Activated CD8-positive, alpha-beta memory T cell treated with anti-CD3 and anti-CD28 coated beads, Interleukin-2, amount 50 U/mL, for 4 hours (primary cell): ENCODE data around the gene UGT1A4.
"Not testable (repeated sequence)": the region's sequence is repeated elsewhere in the genome, so short reads cannot be mapped to it uniquely, and the experiment has no call there.

ENCODE experiments used
- DNase-seq: peaks from one replicate; pipeline ENCODE4 v3.0.0-alpha.2; 2020

UGT1A4 gene

DNA sequence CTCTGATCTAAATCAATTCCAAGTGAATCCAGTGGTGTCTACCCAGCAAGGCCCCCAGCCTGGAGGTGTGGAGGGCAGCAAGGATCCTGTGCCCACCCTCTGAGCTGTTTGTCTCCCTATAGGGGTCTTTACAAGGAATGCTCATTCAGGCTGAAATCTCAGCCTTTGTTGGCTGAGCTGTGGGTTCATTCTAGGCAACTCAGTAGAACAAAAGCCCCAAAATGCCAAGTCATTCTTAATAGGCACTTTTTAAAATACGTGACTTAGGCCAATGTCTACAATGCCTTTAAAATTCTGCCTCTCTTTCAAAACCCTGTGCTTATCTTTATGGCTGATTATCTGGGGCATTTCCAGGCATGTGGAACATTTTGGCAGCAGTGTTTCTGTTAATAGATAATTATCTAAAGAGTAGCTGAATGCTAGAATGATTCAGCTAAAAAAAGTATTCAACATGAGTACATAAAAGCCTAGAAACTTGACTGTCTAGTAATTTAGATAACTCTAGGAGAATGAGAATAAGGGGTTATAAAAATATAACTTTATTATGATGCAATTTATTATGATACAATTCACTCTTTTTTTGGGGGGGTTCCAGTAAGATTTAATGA lies 18.4 kb upstream of the UGT1A4 start:
- DNase-seq = no peak

DNA sequence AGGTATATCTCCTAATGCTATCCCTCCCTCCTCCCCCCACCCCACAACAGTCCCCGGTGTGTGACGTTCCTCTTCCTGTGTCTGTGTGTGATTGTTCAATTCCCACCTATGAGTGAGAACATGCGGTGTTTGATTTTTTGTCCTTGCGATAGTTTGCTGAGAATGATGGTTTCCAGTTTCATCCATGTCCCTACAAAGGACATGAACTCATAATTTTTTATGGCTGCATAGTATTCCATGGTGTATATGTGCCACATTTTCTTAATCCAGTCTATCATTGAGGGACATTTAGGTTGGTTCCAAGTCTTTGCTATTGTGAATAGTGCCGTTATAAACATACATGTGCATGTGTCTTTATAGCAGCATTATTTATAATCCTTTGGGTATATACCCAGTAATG lies 17.7 kb upstream of the UGT1A4 start:
- not testable (repeated sequence) for DNase-seq

DNA sequence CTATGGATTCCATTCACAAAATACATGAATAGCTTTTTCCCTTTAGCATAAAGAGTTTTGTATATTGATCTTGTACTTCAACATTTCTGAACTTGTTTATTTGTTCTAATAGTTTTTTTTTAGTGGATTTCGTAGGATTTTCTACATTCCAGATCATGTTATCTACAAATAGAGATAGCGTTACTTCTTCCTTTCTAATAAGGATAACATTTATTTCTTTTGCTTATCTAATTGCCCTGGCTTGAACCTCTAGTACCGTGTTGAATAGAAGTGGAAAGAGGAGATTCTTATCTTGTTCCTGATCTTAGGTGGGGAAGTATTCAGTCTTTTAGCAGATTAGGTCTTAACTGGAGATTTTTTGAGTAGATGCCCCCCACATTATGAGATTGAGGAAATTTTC lies 16.3 kb upstream of the UGT1A4 start:
- DNase-seq = no peak

DNA sequence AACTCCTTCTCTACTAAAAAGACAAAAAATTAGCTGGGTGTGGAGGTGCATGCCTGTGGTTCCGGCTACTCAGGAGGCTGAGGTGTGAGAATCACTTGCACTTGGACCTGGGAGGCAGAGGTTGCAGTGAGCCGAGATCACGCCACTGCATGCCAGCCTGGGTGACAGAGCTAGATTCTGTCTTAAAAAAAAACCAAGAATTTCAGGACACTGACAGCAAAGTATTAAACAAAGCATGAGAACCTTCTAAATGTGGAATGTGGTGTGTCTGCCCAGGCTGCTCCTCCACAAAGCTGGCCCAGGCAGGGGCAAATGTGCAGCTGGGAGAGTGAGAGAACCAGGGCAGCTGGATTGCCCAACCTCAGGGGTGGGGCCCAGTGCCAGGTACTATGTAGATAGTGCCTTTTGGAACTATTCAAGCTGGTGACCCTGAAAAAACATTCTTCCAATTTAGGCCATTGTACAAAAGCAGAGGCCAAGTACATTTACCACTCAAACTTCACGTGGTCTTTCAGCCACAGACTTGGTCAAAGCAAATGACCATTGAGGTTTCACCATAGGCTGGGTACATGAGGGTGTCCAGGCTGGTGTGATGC lies 12.5 kb upstream of the UGT1A4 start:
- no peak for DNase-seq

DNA sequence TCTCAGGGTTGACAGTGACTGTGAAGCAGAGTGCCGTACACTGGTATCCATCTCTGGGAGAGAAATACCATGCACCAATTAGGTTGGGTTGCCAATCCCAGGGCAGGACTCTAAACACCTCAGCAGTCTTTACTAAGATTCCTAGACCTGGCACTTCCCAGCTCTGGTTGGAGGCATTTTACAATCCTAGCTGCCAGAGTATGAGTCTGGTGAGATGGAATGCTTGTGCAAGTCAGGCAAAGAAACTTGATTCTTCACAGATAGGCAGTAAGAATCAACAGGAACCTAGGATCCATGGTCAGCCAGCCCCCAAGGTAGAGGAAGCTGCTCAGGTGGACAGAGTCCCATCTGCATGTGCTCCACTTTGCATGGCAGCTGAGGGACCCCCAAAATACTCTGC lies 11.8 kb upstream of the UGT1A4 start:
- no peak for DNase-seq

DNA sequence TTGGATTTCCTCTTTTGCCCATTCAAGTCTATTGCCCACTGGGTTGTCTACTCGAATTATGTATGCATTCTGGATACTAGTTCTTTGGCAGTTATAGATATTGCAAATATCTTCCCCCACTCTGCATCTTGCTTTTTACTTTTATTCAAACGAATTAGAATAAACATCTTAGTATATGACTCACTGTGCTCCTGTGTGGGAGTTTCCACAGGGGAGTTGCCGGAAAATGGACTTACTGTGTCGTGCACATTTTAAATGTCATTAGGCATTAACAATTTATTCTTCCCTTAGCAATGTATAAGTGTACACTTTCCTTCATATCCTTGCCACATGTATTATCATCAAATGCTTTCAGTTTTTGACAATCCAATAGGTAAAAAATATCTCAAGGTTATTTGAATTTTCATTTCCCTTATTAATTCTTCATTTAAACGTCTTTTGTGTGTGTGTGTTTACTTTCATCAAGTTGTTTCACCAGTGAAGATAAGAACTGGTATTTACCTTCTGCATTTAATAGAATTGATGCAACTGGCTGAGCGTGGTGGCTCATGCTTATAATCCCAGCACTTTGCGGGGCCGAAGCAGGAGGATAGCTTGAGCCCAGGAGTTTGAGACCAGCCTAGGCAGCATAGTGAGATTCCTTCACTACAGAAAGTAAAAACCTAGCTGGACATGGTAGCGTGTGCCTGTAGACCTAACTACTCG lies 10.4 kb upstream of the UGT1A4 start:
- no peak for DNase-seq

DNA sequence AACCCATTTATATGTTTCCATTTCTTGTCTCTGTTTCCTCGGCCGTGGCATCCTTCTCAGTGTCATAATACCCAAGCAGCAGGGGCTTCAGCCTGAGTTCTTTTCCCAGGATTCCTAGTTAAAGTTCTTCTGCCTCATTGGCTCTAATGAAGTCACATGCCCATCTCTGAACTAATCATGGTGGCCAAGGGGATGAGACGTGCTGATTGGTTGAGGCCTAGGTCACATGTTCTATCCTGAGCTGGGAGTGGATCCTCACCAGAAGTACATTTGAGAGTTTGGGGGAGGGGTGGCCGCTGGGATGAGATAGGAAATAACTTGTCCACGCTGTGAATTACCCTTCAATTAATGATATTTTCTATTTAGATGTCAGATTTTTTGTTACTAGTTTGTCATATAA lies 9.6 kb upstream of the UGT1A4 start:
- no peak for DNase-seq

DNA sequence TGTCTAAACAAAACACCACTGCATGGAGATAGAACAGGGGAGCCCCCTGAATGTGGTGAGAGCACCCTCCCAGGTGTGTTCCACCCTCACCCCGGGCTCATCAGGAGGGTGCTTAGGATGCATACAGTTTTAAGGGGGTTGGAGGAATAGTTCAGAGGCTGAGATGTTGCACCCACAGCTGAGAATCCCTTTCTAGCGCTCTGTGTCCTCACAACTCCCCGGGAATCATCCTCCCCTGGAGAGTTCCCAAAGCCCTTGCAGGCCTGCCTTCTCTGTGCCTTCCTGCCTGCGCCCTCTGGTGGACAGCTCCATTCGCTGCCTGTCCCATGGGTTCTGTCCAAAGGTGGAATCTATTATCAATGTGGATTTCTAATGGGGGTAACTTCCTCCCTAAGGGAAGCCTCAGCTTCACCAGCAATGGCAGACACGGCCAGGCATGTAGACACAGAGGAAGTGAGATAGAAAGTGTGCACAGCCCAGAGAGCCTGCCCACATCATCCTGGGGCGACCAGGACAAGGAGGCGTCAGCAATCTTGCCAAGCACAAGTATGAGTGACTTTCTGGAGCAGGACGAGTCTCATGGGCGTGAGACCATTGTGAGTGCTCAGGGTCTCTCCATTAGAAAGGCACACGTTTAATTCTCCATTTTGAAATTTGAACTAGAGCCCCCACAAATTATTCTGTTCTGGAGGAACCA lies 7.1 kb upstream of the UGT1A4 start:
- peak; percentile 68 for DNase-seq

DNA sequence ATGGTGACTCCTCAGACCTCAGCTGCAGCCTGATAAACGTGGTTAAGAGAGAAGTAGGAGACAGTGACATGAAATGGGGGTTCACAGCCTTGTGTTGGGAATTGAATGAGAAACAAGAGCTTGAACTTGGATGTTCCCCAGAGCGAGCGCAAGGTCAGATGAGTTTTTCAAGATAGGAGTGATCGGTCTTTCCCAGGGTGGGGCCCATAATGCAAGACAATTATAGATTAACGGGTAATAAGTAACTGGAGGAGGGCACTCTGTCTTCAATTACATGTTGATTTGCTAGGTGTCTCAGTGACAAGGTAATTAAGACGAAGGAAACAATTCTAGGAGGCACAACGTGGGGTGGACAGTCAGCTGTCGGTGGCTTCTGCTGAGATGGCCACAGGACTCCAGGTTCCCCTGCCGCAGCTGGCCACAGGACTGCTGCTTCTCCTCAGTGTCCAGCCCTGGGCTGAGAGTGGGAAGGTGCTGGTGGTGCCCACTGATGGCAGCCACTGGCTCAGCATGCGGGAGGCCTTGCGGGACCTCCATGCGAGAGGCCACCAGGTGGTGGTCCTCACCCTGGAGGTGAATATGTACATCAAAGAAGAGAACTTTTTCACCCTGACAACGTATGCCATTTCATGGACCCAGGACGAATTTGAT lies 5.8 kb upstream of the UGT1A4 start, which contains the start of gene UGT1A5:
Gene UGT1A5, plus strand, starts transcription at position 297 of the 651 bp plus-strand sequence. Its CDS starts 85 bp downstream, at position 382.
- DNase-seq = no peak

DNA sequence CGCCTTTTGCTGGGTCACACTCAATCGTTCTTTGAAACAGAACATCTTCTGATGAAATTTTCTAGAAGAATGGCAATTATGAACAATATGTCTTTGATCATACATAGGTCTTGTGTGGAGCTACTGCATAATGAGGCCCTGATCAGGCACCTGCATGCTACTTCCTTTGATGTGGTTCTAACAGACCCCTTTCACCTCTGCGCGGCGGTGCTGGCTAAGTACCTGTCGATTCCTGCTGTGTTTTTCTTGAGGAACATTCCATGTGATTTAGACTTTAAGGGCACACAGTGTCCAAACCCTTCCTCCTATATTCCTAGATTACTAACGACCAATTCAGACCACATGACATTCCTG lies 5.3 kb upstream of the UGT1A4 start:
- no peak for DNase-seq

DNA sequence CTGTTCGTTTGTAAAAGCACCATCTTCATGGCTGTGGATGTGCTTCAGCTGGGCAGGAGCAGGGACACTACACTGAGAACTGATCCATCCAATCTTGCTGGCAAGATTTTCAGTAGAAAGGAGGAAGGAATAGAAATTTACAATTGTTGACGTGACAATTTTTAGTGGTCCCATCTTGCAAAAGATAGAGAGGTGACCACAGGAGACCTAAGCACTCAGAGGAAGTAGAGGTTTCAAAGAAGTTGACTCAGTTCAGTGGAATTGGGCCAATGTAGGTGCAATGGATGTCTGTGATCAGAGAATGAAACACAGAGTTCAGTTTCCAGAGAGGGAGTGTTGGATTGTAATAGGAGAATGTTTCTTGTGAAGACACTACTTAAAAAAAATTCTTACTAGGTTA lies 4.4 kb upstream of the UGT1A4 start:
- DNase-seq = no peak

DNA sequence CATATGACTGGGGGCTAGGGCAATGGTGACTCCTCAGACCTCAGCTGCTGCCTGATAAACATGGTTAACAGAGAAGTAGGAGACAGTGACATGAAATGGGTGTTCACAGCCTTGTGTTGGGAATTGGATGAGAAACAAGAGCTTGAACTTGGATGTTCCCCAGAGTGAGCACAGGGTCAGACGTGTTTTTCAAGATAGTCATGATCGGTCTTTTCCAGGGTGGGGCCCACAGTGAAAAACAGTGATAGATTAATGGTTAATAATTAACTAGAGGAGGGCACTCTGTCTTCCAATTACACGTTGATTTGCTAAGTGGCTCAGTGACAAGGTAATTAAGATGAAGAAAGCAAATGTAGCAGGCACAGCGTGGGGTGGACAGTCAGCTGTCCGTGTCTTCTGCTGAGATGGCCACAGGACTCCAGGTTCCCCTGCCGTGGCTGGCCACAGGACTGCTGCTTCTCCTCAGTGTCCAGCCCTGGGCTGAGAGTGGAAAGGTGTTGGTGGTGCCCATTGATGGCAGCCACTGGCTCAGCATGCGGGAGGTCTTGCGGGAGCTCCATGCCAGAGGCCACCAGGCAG lies 10.3 kb downstream of the UGT1A4 start, which contains the start of gene UGT1A3:
Gene UGT1A3, plus strand, starts transcription at position 320 of the 579 bp plus-strand sequence. Its CDS starts 85 bp downstream, at position 405.
- no peak for DNase-seq

DNA sequence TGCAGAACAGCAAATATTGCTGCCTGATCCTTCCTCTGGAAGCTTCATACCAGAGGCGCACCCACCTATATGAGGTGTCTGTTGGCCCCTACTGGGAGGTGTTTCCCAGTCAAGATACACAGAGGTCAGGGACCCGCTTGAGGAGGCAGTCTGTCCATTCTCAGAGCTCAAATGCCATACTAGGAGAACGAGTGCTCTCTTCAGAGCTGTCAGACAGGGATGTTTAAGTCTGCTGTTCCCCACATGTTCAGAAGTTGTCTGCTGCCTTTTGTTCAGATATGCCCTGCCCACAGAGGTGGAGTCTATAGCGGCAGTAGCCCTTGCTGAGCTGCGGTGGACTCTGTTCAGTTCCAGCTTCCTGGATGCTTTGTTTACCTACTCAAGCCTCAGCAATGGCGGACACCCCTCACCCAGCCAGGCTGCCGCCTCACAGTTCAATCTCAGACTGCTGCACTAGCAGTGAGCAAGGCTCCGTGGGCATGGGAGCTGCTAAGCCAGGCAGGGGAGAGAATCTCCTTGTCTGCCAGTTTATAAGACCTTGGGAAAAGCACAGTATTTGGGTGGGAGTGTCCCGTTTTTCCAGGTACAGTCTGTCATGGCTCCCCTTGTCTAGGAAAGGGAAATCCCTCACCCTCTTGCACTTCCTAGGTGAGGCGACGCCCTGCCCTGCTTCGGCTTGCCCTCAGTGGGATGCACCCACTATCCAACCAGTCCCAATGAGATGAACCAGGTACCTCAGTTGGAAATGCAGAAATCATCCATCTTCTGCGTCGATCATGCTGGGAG lies 18.5 kb downstream of the UGT1A4 start:
- DNase-seq = not testable (repeated sequence)

DNA sequence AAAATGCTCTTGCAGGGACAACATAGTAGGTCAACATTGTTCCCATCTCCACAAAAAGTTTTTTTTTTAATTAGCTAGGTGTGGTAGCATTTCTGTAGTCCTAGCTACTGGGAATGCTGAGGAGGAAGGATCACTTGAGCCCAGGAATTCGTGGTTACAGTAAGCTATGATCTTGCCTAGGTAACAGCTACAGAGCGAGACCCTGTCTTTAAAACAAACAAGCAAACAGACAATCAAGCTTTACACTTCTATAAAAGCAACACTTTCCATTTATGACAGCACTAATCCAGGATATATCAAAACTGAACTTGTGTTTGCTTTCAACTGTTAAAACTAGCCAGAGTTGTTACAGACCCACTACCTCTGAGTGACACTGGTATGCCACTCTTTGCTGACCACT lies 22.3 kb downstream of the UGT1A4 start:
- DNase-seq = no peak

DNA sequence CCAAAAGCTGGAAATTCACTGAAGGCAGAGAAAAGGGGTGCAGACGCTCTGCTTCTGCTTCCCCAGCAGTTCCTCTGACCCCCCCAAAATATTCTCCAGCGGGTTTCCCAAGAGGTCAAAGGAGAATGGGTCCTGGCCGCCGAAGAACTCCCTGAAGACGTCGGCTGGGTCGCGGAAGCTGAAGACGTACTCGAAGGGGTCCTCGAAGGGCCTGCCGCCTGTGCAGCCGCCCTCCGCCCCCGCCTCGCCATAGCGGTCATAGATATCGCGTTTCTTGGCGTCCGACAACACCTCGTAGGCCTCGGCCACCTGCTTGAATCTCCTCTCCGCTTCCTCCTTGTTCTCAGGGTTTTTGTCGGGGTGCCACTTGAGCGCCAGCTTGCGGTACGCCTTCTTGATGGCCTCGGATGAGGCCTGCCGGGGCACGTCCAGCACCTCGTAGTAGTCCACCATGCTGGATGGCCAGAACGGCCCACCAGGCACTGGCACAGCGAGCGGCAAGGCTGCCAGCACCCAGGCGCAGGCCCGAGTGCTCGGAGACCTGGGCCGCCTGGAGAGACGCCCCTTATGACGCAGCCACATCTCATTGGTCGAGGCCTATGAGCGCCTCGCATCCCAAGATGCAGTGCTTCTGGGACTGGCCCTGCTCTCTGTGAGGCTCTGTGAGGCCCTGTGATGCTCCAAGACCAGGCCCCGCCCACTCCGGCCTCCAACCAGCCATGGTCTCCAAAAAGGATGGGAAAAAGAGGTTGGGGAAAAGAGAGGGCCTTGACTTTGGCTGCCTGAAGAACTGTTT lies 25.1 kb downstream of the UGT1A4 start:
- no peak for DNase-seq

DNA sequence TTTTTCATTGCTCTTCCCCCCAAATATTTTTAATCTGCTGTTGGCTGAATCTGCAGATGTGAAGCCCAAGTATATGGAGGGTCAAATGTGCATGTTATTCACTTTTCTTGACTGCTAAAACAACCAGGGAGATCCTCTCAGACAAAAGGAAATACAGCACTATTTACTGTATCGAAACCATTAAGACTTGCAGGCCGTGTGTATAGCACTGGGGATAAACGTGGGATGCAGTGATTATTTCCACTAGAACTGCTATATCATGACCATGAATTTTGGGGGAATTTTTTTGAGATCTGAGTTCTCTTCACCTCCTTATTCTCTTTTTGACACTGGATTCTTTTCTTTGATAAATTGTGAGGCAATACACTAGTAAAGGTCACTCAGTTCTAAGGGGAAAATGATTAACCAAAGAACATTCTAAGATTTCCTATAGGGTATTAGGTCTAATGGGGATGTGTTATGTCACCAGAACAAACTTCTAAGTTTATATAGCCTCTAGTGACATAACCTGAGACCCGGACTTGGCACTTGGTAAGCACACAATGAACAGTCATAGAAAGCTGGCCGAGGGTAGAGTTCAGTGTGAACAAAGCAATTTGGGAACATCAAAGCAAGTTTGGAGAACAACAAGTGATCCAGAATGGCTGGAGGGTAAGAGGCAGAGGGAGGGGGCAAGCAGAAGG lies 26.7 kb downstream of the UGT1A4 start:
- no peak for DNase-seq

DNA sequence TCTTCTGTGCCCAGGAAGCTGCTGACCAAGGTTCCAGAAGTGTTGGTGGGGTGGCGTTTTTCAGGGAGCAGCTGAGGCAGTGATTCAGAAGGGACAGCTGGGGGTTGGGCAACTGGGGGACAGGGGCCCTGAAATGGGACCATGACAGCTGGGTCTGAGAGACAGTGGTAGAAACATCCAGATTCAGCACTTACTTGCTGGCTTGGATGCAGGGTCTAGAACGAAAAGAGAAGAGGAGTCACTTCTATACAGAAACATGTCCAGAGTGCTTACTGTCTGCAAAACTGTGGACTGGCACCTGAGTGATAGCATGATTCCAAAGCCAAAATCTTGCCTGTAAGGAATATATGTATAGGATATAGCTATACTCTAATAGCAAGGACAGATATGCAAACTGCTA lies 27.3 kb downstream of the UGT1A4 start:
- not testable (repeated sequence) for DNase-seq

DNA sequence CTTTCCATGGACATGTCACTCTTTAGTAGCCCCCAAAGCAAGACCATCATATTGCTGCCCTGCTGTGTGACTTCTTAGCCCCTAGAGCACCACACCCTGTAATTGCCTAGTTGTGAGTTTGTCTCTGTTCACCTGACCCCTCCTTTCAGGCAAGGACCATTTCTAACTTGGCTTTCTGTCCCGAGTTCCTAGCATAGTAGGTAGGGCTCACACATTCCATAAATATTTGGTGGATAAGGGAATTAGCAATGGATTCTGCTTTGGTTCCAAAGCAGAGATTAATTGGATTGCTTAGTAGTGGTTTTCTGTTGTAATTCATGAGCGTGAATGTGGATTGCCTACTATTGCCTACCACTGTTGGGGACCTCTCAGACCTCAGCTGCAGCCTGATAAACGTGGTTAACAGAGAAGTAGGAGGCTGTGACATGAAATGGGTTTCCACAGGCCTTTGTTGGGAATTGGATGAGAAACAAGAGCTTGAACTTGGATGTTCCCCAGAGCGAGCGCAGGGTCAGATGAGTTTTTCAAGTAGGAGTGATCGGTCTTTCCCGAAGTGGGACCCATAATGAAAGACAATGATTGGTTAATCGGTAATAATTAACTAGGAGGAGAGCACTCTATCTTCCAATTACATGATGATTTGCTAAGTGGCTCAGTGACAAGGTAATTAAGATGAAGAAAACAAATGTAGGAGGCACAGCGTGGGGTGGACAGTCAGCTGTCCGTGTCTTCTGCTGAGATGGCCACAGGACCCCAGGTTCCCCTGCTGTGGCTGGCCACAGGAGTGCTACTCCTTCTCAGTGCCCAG lies 28.1 kb downstream of the UGT1A4 start:
- DNase-seq = no peak

DNA sequence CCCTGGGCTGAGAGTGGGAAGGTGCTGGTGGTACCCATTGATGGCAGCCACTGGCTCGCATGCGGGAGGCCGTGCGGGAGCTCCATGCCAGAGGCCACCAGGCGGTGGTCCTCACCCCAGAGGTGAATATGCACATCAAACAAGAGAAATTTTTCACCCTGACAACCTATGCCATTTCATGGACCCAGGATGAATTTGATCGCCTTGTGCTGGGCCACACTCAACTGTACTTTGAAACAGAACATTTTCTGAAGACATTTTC lies 28.7 kb downstream of the UGT1A4 start:
- DNase-seq = no peak

DNA sequence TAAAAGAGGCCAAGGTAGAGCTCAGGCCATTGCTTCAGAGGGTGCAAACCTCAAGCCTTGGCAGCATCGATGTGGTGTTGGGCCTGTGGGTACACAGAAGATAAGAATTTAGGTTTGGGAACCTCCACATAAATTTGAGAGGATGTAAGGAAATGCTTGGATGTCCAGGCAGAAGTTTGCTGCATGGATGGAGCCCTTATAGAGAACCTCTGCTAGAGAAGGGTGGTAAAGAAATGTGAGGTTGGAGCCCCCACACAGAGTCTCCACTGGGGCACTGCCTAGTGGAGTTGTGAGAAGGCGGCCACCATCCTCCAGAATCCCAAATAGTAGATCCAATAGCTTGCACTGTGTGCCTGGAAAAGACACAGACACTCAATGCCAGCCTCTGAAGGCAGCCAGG lies 32.2 kb downstream of the UGT1A4 start:
- DNase-seq = not testable (repeated sequence)
